ENCODE results near the gene SYT1. TPM values are rescaled to one million over a fixed set of nuclear protein-coding genes. Genes with fewer than 3 reads are reported as not detected.

The SYT1 gene
- total and polyA plus RNA-seq, 2 donors (not counting 1 experiment from before 2014, with no cell fraction given) = 0.60 to 1.3 TPM

DNA sequence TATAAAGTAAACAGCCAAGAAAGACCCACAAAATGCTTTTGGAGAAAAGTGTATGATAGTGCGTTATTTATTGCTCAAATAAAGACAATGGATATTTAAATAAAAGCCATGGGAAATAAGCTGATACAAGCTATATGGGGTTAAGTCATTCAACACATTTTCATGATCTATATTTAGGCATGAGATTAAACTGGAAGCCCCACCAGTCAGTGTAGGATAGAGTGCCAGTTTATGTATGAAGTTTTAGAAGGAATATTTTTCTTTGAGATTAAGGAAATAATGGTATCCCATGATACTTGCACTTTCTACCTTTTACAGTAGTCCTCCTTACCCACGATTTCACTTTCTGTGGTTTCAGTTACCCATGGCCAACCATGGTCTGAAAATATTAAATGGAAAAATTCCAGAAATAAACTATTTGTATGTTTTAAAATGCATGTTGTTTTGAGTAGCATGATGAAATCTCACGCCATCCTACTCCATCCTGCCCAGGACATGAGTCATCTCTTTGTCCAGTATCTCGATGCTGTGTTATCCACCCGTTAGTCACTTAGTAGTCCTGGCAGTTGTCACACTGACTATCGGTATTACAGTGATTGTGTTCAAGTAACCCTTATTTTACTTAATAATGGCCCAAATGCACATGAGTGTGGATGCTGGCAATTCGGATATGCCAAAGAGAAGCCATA is 22.3 kb downstream of the SYT1 start:
- DNase-seq (no peak), ATAC-seq (ENCODE audit: low read depth) (no peak)
- TF ChIP-seq, protein P1, sequence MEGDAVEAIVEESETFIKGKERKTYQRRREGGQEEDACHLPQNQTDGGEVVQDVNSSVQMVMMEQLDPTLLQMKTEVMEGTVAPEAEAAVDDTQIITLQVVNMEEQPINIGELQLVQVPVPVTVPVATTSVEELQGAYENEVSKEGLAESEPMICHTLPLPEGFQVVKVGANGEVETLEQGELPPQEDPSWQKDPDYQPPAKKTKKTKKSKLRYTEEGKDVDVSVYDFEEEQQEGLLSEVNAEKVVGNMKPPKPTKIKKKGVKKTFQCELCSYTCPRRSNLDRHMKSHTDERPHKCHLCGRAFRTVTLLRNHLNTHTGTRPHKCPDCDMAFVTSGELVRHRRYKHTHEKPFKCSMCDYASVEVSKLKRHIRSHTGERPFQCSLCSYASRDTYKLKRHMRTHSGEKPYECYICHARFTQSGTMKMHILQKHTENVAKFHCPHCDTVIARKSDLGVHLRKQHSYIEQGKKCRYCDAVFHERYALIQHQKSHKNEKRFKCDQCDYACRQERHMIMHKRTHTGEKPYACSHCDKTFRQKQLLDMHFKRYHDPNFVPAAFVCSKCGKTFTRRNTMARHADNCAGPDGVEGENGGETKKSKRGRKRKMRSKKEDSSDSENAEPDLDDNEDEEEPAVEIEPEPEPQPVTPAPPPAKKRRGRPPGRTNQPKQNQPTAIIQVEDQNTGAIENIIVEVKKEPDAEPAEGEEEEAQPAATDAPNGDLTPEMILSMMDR (IDR thresholded peaks at IDR 0.05) = no peak
- TF ChIP-seq EZH2 (IDR thresholded peaks at IDR 0.05; ENCODE audit: borderline replicate concordance, insufficient read depth, low read depth, low read length, poor library complexity, severe bottlenecking) = no peak
- no peaks in the 10 kb centered on the region for H3K9me3 Mint-ChIP-seq (ENCODE audit: insufficient read depth)
- H3K79me2 ChIP-seq (ENCODE audit: control insufficient read depth, insufficient read depth, low read length) = no peaks in the 10 kb centered on the region
- H3K27me3 ChIP-seq (replicated peaks in 1 of 4; ENCODE audit: control extremely low read depth in 1 of 4, control insufficient read depth in 3 of 4, insufficient read depth in 4 of 4, low read length in 3 of 4) = no peaks in the 10 kb centered on the region
- no peak overlapping the region for H3K27ac ChIP-seq (ENCODE audit: low read length in 2 of 2)
- POLR2A ChIA-PET = no interaction called here
- H2AFZ ChIP-seq (ENCODE audit: insufficient read depth, low read depth, low read length, poor library complexity, severe bottlenecking) = no peak overlapping the region
- H3K4me1 ChIP-seq (ENCODE audit: control insufficient read depth in 2 of 2, insufficient read depth in 2 of 2, low read length in 2 of 2) = peaks cover 12 to 13% of the 10 kb centered on the region in 2 donors
- H3K9me3 ChIP-seq (ENCODE audit: control extremely low read depth in 1 of 3, control insufficient read depth in 2 of 3, insufficient read depth in 1 of 3, low read length in 2 of 3) = no peaks in the 10 kb centered on the region
- H4K20me1 ChIP-seq (ENCODE audit: control insufficient read depth, insufficient read depth, low read length, poor library complexity, severe bottlenecking) = no peaks in the 10 kb centered on the region
- no peaks in the 10 kb centered on the region for H3K36me3 ChIP-seq (replicated peaks in 1 of 2; ENCODE audit: control extremely low read depth in 1 of 2, control insufficient read depth in 1 of 2, extremely low read depth in 1 of 2, insufficient read depth in 2 of 2, low read length in 1 of 2)
- CTCF ChIA-PET = no interaction called here
- H3K4me2 ChIP-seq (replicated peaks; ENCODE audit: low read depth, low read length, poor library complexity, severe bottlenecking) = peak overlapping the region; percentile 14
- H3K9ac ChIP-seq (ENCODE audit: low read length) = no peak overlapping the region
- H3K4me3 Mint-ChIP-seq = peak overlapping the region; percentile 3
- intact Hi-C loops (cut with micrococcal nuclease) = no loop called here
- H3K27me3 Mint-ChIP-seq = no peaks in the 10 kb centered on the region
- H3K4me1 Mint-ChIP-seq = peaks cover 20% of the 10 kb centered on the region
- peak overlapping the region in 1 of 5 experiments; percentile 2 for H3K4me3 ChIP-seq (ENCODE audit: control extremely low read depth in 1 of 5, extremely low read depth in 1 of 5, insufficient read depth in 1 of 5, low read depth in 2 of 5, low read length in 4 of 5)
- 52% methylated on average over 2 of the region's 7 CpGs for WGBS (ENCODE audit: insufficient coverage)
- H3K27ac Mint-ChIP-seq = no peak overlapping the region

DNA sequence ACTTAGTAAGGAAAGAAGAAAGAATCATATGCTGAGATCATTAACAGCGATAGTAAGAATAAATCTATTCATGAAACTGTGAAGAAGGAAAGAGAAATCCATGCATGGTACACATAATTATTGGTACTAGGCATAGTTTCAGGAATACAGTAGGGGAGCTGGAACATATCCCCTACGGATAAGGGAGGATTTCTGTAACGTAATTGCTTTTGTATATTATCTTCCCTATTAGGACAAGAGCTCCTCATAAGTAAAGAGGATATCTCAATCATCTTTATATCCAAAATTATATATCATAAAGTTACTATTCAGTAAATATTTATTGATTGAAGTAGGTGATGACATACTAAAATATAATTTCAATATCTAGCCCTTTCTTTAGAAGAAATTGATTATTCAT is 22.9 kb downstream of the SYT1 start:
- Histone ChIP-seq H3K79me2 (ENCODE audit: control insufficient read depth, insufficient read depth, low read length) (no peaks in the 10 kb centered on the region), H3K4me2 (replicated peaks; ENCODE audit: low read depth, low read length, poor library complexity, severe bottlenecking) (peak overlapping the region; percentile 14), H4K20me1 (ENCODE audit: control insufficient read depth, insufficient read depth, low read length, poor library complexity, severe bottlenecking) (no peaks in the 10 kb centered on the region), H3K4me1 (ENCODE audit: control insufficient read depth in 2 of 2, insufficient read depth in 2 of 2, low read length in 2 of 2) (peaks cover 12 to 13% of the 10 kb centered on the region in 2 donors), H3K9me3 (ENCODE audit: control extremely low read depth in 1 of 3, control insufficient read depth in 2 of 3, insufficient read depth in 1 of 3, low read length in 2 of 3) (no peaks in the 10 kb centered on the region), H3K36me3 (replicated peaks in 1 of 2; ENCODE audit: control extremely low read depth in 1 of 2, control insufficient read depth in 1 of 2, extremely low read depth in 1 of 2, insufficient read depth in 2 of 2, low read length in 1 of 2) (no peaks in the 10 kb centered on the region), H3K27me3 (replicated peaks in 1 of 4; ENCODE audit: control extremely low read depth in 1 of 4, control insufficient read depth in 3 of 4, insufficient read depth in 4 of 4, low read length in 3 of 4) (no peaks in the 10 kb centered on the region), H3K4me3 (ENCODE audit: control extremely low read depth in 1 of 5, extremely low read depth in 1 of 5, insufficient read depth in 1 of 5, low read depth in 2 of 5, low read length in 4 of 5) (peak overlapping the region in 1 of 5 experiments; percentile 2), H3K9ac (ENCODE audit: low read length) (no peak overlapping the region), H2AFZ (ENCODE audit: insufficient read depth, low read depth, low read length, poor library complexity, severe bottlenecking) (no peak overlapping the region), H3K27ac (ENCODE audit: low read length in 2 of 2) (no peak overlapping the region)
- no CpG with 5 or more reads among the region's 3 CpGs for WGBS (ENCODE audit: insufficient coverage)
- CTCF ChIA-PET = no interaction called here
- POLR2A ChIA-PET = no interaction called here
- no peak overlapping the region for H3K27ac Mint-ChIP-seq
- no peaks in the 10 kb centered on the region for H3K27me3 Mint-ChIP-seq
- H3K4me1 Mint-ChIP-seq = peaks cover 20% of the 10 kb centered on the region
- TF ChIP-seq, protein P1 (IDR thresholded peaks at IDR 0.05) = no peak
- TF ChIP-seq EZH2 (IDR thresholded peaks at IDR 0.05; ENCODE audit: borderline replicate concordance, insufficient read depth, low read depth, low read length, poor library complexity, severe bottlenecking) = no peak
- no peaks in the 10 kb centered on the region for H3K9me3 Mint-ChIP-seq (ENCODE audit: insufficient read depth)
- H3K4me3 Mint-ChIP-seq = peak overlapping the region; percentile 3
- ATAC-seq (ENCODE audit: low read depth) = no peak
- intact Hi-C loops (cut with micrococcal nuclease) = no loop called here
- DNase-seq = no peak

Data from B cell (primary cell).